ENCODE data around the gene FCMR.
"Not testable (repeated sequence)": the region's sequence is repeated elsewhere in the genome, so short reads cannot be mapped to it uniquely, and the experiment has no call there.

Gene FCMR

DNA sequence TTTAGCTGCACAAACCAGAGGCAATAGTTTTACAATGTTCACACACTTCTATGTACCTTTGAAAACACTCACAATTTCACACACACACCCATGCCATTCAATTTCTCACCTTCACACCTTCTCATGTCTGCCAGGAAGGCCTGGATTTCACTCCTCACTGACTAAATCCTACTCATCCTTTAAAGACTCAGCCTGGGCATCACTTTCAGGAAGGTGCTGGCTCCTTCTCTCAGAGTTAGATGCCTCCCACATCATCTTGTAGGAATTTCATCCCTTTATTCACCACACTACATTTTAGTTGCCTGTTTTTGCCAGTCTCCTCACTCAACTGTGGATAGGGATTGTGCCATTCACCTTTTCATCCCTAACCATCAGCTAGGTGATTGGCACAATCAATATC, 54.0 kb downstream of the FCMR start:
- DNase-seq: no peak

- no peak for DNase-seq
Measured at GRCh38 chr1:206867239-206867638, 54.5 kb downstream of the FCMR start.

GRCh38 chr1:206866062-206866461, 55.7 kb downstream of the FCMR start:
- DNase-seq: no peak

DNA sequence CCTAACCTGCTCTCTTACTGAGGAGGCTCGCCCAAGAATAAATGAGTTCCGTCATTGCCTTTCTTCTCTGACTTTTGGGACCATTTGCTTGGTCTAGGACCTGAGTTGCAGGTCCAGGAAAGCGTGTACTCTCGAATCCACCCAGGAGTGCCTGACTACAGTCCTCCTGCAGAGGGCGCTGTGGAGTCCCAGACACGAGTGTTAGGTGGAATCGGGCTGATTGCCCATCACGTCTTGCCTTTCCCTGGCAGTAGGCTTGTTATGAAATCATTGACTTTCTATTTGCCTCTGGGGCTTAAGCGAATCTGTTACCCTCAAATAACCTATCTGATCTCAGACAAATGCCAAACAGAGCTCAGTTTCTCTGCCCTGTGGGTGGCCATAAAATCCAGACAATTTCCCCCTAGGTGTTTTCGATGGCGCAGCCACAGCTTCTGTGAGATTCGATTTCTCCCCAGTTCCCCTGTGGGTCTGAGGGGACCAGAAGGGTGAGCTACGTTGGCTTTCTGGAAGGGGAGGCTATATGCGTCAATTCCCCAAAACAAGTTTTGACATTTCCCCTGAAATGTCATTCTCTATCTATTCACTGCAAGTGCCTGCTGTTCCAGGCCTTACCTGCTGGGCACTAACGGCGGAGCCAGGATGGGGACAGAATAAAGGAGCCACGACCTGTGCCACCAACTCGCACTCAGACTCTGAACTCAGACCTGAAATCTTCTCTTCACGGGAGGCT, 56.6 kb downstream of the FCMR start, which contains the start of gene IL20:
IL20 (plus strand) TSS at position 685 of the 733 bp plus-strand sequence. CDS start 230 bp downstream, outside the sequence.
- peak; percentile 95 for DNase-seq

DNA sequence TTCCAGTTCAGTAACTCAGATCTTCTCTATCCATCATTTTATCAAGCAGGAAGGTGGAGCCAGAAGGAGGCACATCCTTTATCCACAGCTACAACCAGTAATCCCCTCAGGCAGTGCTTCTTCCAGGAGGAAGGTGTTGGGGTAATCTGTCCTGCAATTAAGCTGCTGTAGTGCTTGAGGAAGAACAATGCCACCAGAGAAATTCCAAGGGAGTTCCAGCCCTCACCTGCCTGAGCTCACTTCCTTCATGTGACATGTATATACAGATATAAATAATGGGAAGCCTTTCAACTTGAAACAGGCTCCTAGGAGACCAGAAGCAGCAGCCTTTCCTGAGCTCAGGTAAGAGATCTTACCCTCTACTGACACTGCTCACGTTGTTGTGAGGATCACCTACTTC, 58.5 kb downstream of the FCMR start:
- no peak for DNase-seq

- no peak for DNase-seq
Measured at GRCh38 chr1:206860165-206860564, 61.6 kb downstream of the FCMR start.

DNA sequence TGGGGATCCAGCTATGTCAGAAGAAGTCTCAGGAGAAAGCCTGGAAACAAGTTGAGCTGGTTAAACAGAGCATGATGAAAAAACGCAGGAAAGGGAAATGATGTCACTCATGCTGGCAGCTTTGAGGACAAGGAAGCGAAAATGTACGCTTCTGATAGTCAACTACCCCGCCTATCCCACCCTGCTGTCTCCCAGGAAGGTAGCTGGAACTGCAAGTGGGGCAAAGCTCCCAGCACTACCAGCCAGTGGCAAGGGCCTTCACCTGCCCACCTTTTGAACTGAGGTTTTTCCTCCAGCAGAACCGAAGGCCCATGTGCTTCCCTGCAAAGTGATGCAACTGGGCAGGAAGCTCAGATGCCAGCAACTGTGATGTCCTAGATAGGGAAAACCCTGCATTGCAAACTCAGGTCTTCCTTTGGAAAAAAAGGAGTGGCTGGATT, 62.6 kb downstream of the FCMR start:
- DNase-seq: no peak

DNA sequence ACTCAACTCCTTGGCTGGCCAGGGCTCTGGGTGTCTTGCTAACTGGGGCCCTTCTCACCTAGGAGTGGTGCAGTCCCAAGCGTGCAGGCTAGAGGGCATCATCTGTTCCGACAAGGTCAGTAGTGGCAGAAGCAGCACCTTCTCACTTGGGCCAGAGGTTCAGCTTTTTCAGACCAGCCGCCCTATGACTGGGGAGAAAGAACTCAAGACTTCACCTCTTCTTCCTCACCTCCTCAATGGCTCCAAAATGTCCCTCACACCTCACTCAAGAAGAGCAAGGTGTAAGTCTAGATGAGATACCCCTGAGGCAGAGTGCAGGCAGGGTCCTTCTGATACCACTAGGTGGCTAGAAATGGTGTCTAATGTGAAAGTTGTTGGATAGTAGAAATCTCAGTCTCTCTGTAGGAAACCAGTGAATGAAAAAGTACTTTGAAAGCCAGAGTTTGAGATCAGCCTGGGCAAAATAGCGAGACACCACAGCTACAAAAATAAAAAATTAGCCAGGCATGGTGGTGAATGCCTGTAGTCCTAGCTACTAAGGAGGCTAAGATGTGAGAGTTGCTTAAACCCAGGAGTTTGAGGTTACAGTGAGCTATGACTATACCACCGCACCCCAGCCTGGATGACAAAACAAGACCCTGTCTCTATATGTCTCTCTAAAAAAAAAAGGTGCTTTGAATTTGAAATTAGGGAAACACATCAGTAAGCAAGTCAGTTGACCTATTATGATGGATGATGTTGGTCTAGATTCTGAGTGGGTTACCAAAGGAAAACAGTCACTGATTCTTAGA, 64.9 kb downstream of the FCMR start:
- DNase-seq: peak; percentile 35

DNA sequence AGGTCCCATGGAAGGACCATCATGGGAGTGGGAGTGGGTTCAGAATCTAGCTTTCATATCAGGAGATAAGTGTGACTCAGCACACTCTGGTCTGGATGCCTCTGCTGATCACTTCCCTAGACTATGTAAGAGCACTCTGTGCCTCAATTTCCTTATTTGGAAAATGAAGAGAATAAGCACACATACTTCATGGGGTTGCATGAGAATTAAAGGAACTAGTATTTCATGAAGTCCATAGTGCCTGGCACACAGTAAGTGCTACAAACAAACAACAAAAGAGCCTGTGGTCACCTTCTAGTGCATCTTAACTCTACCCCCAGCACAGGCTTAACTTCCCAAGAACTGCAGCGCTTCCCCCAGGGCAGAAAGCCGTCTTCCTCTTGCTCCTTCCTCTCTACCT, 65.9 kb downstream of the FCMR start:
- no peak for DNase-seq

- DNase-seq: no peak
Measured at GRCh38 chr1:206854401-206855129, 67.2 kb downstream of the FCMR start.

DNA sequence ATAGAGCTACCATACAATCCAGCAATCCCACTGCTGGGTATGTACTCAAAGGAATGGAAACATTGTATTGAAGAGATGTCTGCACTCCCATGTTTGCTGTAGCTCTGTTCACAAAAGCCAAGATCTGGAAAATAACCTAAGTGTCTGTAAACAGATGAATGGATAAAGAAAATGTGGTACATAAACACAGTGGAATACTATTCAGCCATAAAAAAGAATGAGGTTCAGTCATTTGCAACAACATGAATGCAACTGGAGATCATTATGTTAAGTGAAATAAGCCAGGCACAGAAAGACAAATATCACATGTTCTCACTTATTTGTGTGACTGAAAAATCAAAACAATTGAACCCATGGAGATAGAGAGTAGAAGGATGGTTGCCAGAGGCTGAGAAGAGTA, 68.0 kb downstream of the FCMR start:
- not testable (repeated sequence) for DNase-seq
